Measurements from ENCODE around the gene GXYLT1. TPM values are rescaled to one million over a fixed set of nuclear protein-coding genes. Genes with fewer than 3 reads are reported as not detected.
A peak's percentile ranks its signal among the peaks of the same experiment; 100 is the strongest.
"Not testable (repeated sequence)": the region's sequence is repeated elsewhere in the genome, so short reads cannot be mapped to it uniquely, and the experiment has no call there.

Gene GXYLT1
- 10 to 100 TPM; 12.8 to 19.3 (median 18.0) TPM for total RNA-seq

- Histone ChIP-seq H3K27ac (peak within 1 kb of the TSS; percentile 91 to 92), H3K4me3 (peak within 1 kb of the TSS; percentile 70 to 92 (median 78)), H3K27me3 (no peaks in the 10 kb centered on the region), H3K4me1 (no peaks in the 10 kb centered on the region), H3K36me3 (no peaks in the 10 kb centered on the region), H3K9me3 (no peaks in the 10 kb centered on the region)
- TF ChIP-seq POLR2AphosphoS5 (IDR thresholded peaks at IDR 0.05) (peak; percentile 67 to 86 (median 73)), POLR2A (IDR thresholded peaks at IDR 0.05) (no peak)
- intact Hi-C loops (cut with DNase I; ENCODE audit: low total_unique reads) = loop anchor here (5.0 kb wide), 1 partner anchor 643 kb away; no protein-coding TSS in a partner anchor
- DNase-seq (ENCODE audit: low spot score in 2 of 2) = peak; percentile 77 to 86
Measured at GRCh38 chr12:42144408-42145196, at the start of gene GXYLT1. TSS of gene GXYLT1 (minus strand) at chr12:42144874. CDS start at chr12:42144646, 228 bp downstream.

GRCh38 chr12:42192686-42193085 is 48.0 kb upstream of the GXYLT1 start:
- Histone ChIP-seq H3K36me3 (no peaks in the 10 kb centered on the region), H3K9me3 (no peaks in the 10 kb centered on the region), H3K27ac (no peak overlapping the region), H3K4me1 (no peaks in the 10 kb centered on the region), H3K4me3 (no peak overlapping the region), H3K27me3 (no peaks in the 10 kb centered on the region)
- intact Hi-C loops (cut with DNase I; ENCODE audit: low total_unique reads) = no loop called here
- TF ChIP-seq CTCF (IDR thresholded peaks at IDR 0.05) (no peak), POLR2AphosphoS5 (IDR thresholded peaks at IDR 0.05) (no peak), POLR2A (IDR thresholded peaks at IDR 0.05) (no peak)
- no peak for DNase-seq (ENCODE audit: low spot score in 2 of 2)

GRCh38 chr12:42192258-42192657 is 47.6 kb upstream of the GXYLT1 start:
- intact Hi-C loops (cut with DNase I; ENCODE audit: low total_unique reads) = no loop called here
- Histone ChIP-seq H3K9me3 (no peaks in the 10 kb centered on the region), H3K4me1 (no peaks in the 10 kb centered on the region), H3K27me3 (no peaks in the 10 kb centered on the region), H3K36me3 (no peaks in the 10 kb centered on the region), H3K27ac (no peak overlapping the region), H3K4me3 (no peak overlapping the region)
- TF ChIP-seq POLR2AphosphoS5 (IDR thresholded peaks at IDR 0.05) = no peak
- no peak for TF ChIP-seq CTCF (IDR thresholded peaks at IDR 0.05)
- TF ChIP-seq POLR2A (IDR thresholded peaks at IDR 0.05) = no peak
- DNase-seq (ENCODE audit: low spot score in 2 of 2) = no peak

GRCh38 chr12:42190376-42190775 is 45.7 kb upstream of the GXYLT1 start:
- no peak overlapping the region for H3K27ac ChIP-seq
- no peak overlapping the region for H3K4me3 ChIP-seq
- H3K36me3 ChIP-seq = no peaks in the 10 kb centered on the region
- intact Hi-C loops (cut with DNase I; ENCODE audit: low total_unique reads) = no loop called here
- H3K4me1 ChIP-seq = no peaks in the 10 kb centered on the region
- no peaks in the 10 kb centered on the region for H3K9me3 ChIP-seq
- no peak for DNase-seq (ENCODE audit: low spot score in 2 of 2)
- H3K27me3 ChIP-seq = no peaks in the 10 kb centered on the region
- TF ChIP-seq POLR2A (IDR thresholded peaks at IDR 0.05) (no peak), POLR2AphosphoS5 (IDR thresholded peaks at IDR 0.05) (no peak), CTCF (IDR thresholded peaks at IDR 0.05) (no peak)

GRCh38 chr12:42188275-42188674 is 43.6 kb upstream of the GXYLT1 start:
- H3K9me3 ChIP-seq; H3K4me1 ChIP-seq; intact Hi-C loops (cut with DNase I; ENCODE audit: low total_unique reads); DNase-seq (ENCODE audit: low spot score in 2 of 2); H3K27me3 ChIP-seq; H3K27ac ChIP-seq; H3K36me3 ChIP-seq; H3K4me3 ChIP-seq: not testable (repeated sequence)

GRCh38 chr12:42187799-42188198 is 43.1 kb upstream of the GXYLT1 start:
- Histone ChIP-seq H3K4me1 (no peaks in the 10 kb centered on the region), H3K4me3 (no peak overlapping the region), H3K27me3 (no peaks in the 10 kb centered on the region), H3K36me3 (no peaks in the 10 kb centered on the region), H3K27ac (no peak overlapping the region), H3K9me3 (no peaks in the 10 kb centered on the region)
- intact Hi-C loops (cut with DNase I; ENCODE audit: low total_unique reads) = no loop called here
- DNase-seq (ENCODE audit: low spot score in 2 of 2) = no peak
- TF ChIP-seq CTCF (IDR thresholded peaks at IDR 0.05) (no peak), POLR2AphosphoS5 (IDR thresholded peaks at IDR 0.05) (no peak), POLR2A (IDR thresholded peaks at IDR 0.05) (no peak)

Measured in breast epithelium (tissue), 4 donors.